ENCODE results near the gene DENND10.
"Not testable (repeated sequence)": the region's sequence is repeated elsewhere in the genome, so short reads cannot be mapped to it uniquely, and the experiment has no call there.

The DENND10 gene

GRCh38 chr10:119103903-119104653 is at the start of gene DENND10:
DENND10 (plus strand) TSS chr10:119104113; CDS start chr10:119104143, 30 bp downstream.
- peak; percentile 80 for DNase-seq

- no peak for DNase-seq
Measured at GRCh38 chr10:119055472-119055871, 48.4 kb upstream of the DENND10 start.

GRCh38 chr10:119058010-119058409 is 45.9 kb upstream of the DENND10 start:
- DNase-seq, result no peak

- DNase-seq, result no peak
Measured at GRCh38 chr10:119059557-119059956, 44.4 kb upstream of the DENND10 start.

GRCh38 chr10:119060107-119060506 is 43.8 kb upstream of the DENND10 start:
- no peak for DNase-seq

- DNase-seq, result no peak
Measured at GRCh38 chr10:119061352-119061751, 42.6 kb upstream of the DENND10 start.

GRCh38 chr10:119061926-119062325 is 42.0 kb upstream of the DENND10 start:
- no peak for DNase-seq

- no peak for DNase-seq
Measured at GRCh38 chr10:119070395-119071165, 33.3 kb upstream of the DENND10 start.

- DNase-seq, result no peak
Measured at GRCh38 chr10:119073584-119073983, 30.3 kb upstream of the DENND10 start.

- DNase-seq, result no peak
Measured at GRCh38 chr10:119078422-119079179, 25.3 kb upstream of the DENND10 start.

- peak; percentile 68 for DNase-seq
Measured at GRCh38 chr10:119079599-119080520, 24.1 kb upstream of the DENND10 start.

GRCh38 chr10:119080521-119081259 is 23.2 kb upstream of the DENND10 start, which contains the start of gene EIF3A:
EIF3A (minus strand) TSS chr10:119080817; CDS start chr10:119080676, 141 bp downstream.
- DNase-seq, result peak; percentile 92

GRCh38 chr10:119084896-119085295 is 19.0 kb upstream of the DENND10 start:
- DNase-seq, result no peak

GRCh38 chr10:119087271-119087882 is 16.5 kb upstream of the DENND10 start:
- no peak for DNase-seq

GRCh38 chr10:119090026-119090795 is 13.7 kb upstream of the DENND10 start:
- peak; percentile 63 for DNase-seq

- DNase-seq, result peak; percentile 85
Measured at GRCh38 chr10:119090968-119091367, 12.9 kb upstream of the DENND10 start.

GRCh38 chr10:119095640-119096039 is 8.3 kb upstream of the DENND10 start:
- DNase-seq, result no peak

- DNase-seq, result not testable (repeated sequence)
Measured at GRCh38 chr10:119096641-119097415, 7.1 kb upstream of the DENND10 start.

- DNase-seq, result no peak
Measured at GRCh38 chr10:119098576-119098975, 5.3 kb upstream of the DENND10 start.

Data from CD4-positive, alpha-beta T cell treated with Interleukin-21 for 1 hour (primary cell).